Fibroblast of skin of abdomen (primary cell): Measurements from ENCODE around the gene RNPEPL1. TPM values are rescaled to one million over a fixed set of nuclear protein-coding genes. Genes with fewer than 3 reads are reported as not detected.
"Not testable (repeated sequence)": the region's sequence is repeated elsewhere in the genome, so short reads cannot be mapped to it uniquely, and the experiment has no call there.

Experiments
- DNase-seq: peaks from one replicate; pipeline ENCODE4 v3.0.0-alpha.2; 2013
- polyA plus RNA-seq, 2 experiments: library from polyadenylated mRNA; unstranded; fragments of 120-200 nt; gene quantifications; one replicate each; pipeline ENCODE4 v1.2.1, GENCODE V29; 2013; ENCODE audit not compliant: insufficient read length in 2 of 2

The RNPEPL1 gene
- 40.8 TPM for polyA plus RNA-seq (2013, experiment 1 of 2; ENCODE audit: insufficient read length)
- polyA plus RNA-seq (2013, experiment 2 of 2; ENCODE audit: insufficient read length) = 45.2 TPM

GRCh38 chr2:240567872-240568677 lies at the start of gene RNPEPL1:
RNPEPL1 (plus strand) TSS chr2:240568484; CDS start chr2:240568587, 103 bp downstream.
- DNase-seq = peak; percentile 40

- no peak for DNase-seq
Observed at GRCh38 chr2:240518981-240519380, 49.3 kb upstream of the RNPEPL1 start.

GRCh38 chr2:240519396-240520129 lies 48.7 kb upstream of the RNPEPL1 start:
- peak; percentile 34 for DNase-seq

- DNase-seq = no peak
Observed at GRCh38 chr2:240520130-240520973, 47.9 kb upstream of the RNPEPL1 start.

- DNase-seq = no peak
Observed at GRCh38 chr2:240520974-240521350, 47.3 kb upstream of the RNPEPL1 start.

GRCh38 chr2:240521885-240522284 lies 46.4 kb upstream of the RNPEPL1 start:
- DNase-seq = not testable (repeated sequence)

- no peak for DNase-seq
Observed at GRCh38 chr2:240522406-240522805, 45.9 kb upstream of the RNPEPL1 start.

- DNase-seq = no peak
Observed at GRCh38 chr2:240523451-240524281, 44.6 kb upstream of the RNPEPL1 start.

GRCh38 chr2:240524963-240525718 lies 43.1 kb upstream of the RNPEPL1 start:
- DNase-seq = no peak

- DNase-seq = no peak
Observed at GRCh38 chr2:240525802-240526201, 42.5 kb upstream of the RNPEPL1 start.

GRCh38 chr2:240526521-240526920 lies 41.8 kb upstream of the RNPEPL1 start:
- DNase-seq = no peak

- DNase-seq = no peak
Observed at GRCh38 chr2:240527153-240527750, 41.0 kb upstream of the RNPEPL1 start.

- DNase-seq = no peak
Observed at GRCh38 chr2:240528406-240529040, 39.8 kb upstream of the RNPEPL1 start.

GRCh38 chr2:240529344-240529999 lies 38.8 kb upstream of the RNPEPL1 start:
- no peak for DNase-seq

GRCh38 chr2:240530181-240530580 lies 38.1 kb upstream of the RNPEPL1 start:
- no peak for DNase-seq

- no peak for DNase-seq
Observed at GRCh38 chr2:240531038-240531437, 37.2 kb upstream of the RNPEPL1 start.

- DNase-seq = no peak
Observed at GRCh38 chr2:240532031-240532775, 36.1 kb upstream of the RNPEPL1 start.

- no peak for DNase-seq
Observed at GRCh38 chr2:240538031-240538780, 30.1 kb upstream of the RNPEPL1 start.
